Chondrocyte (in vitro differentiated cells): Measurements from ENCODE around the gene FREY1. TPM values are rescaled to one million over a fixed set of nuclear protein-coding genes. Genes with fewer than 3 reads are reported as not detected.

ENCODE experiments used
- DNase-seq: peaks from one replicate; pipeline ENCODE4 v3.0.0; 2021; ENCODE audit warnings: mixed read lengths, low spot score
- H3K27ac Mint-ChIP-seq: one replicate; pipeline ENCODE4 v1.8.0; 2021; ENCODE audit warnings: mild to moderate bottlenecking, moderate library complexity, mixed read lengths; ENCODE audit not compliant: unreplicated experiment
- H3K27me3 Mint-ChIP-seq: 2 replicates; pipeline ENCODE4 v1.8.0; 2021; ENCODE audit warnings: low read depth, mixed read lengths
- H3K36me3 Mint-ChIP-seq: 2 replicates; pipeline ENCODE4 v1.8.0; 2021; ENCODE audit warnings: low read depth, mixed read lengths
- H3K4me1 Mint-ChIP-seq: 2 replicates; pipeline ENCODE4 v1.8.0; 2021; ENCODE audit warnings: low read depth, mild to moderate bottlenecking, mixed read lengths
- H3K4me3 Mint-ChIP-seq: one replicate; pipeline ENCODE4 v1.8.0; 2021; ENCODE audit warnings: mild to moderate bottlenecking, moderate library complexity, mixed read lengths; ENCODE audit not compliant: unreplicated experiment
- H3K9me3 Mint-ChIP-seq: 2 replicates; pipeline ENCODE4 v1.8.0; 2021; ENCODE audit warnings: low read depth, mixed read lengths
- total RNA-seq: library from RNA; stranded (reverse); gene quantifications from 3 replicates; pipeline ENCODE4 v1.2.1, GENCODE V29; 2021
- TF ChIP-seq, protein P1 (sequence below): fragments of 200-600 bp; sonication (generic); IDR thresholded peaks from 2 replicates; pipeline ENCODE4 v1.5.0; 2021; ENCODE audit warnings: antibody characterized with exemption, mild to moderate bottlenecking, moderate library complexity

FREY1 gene
- total RNA-seq, 1 donor from 2014 or later = 0.80 TPM

DNA sequence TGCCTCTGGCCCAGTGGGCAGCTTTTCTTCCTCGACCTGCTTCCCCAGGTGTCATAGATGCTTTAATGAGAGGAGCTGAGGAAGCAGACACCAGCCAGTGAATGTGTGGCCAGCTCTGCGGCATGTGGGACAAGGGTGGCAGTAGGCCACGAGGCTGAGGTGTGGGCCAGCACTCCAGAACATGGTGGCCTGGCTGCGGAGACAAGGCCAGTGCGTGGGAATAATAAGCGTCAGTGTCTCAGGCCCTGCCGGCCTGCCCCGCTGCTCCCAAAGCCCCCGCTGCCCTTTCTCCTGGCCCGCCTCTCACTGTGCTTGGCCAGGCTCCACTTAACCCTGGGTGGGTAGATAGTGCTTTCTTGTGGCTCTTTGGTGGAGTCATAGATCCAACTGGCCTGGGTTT is 19.5 kb downstream of the FREY1 start:
- Mint-ChIP-seq H3K9me3 (no peaks in the 10 kb centered on the region), H3K4me1 (peaks cover 6% of the 10 kb centered on the region), H3K27ac (no peak overlapping the region), H3K36me3 (no peaks in the 10 kb centered on the region), H3K4me3 (no peak overlapping the region), H3K27me3 (peaks cover 13% of the 10 kb centered on the region)
- DNase-seq = no peak
- TF ChIP-seq, protein P1, sequence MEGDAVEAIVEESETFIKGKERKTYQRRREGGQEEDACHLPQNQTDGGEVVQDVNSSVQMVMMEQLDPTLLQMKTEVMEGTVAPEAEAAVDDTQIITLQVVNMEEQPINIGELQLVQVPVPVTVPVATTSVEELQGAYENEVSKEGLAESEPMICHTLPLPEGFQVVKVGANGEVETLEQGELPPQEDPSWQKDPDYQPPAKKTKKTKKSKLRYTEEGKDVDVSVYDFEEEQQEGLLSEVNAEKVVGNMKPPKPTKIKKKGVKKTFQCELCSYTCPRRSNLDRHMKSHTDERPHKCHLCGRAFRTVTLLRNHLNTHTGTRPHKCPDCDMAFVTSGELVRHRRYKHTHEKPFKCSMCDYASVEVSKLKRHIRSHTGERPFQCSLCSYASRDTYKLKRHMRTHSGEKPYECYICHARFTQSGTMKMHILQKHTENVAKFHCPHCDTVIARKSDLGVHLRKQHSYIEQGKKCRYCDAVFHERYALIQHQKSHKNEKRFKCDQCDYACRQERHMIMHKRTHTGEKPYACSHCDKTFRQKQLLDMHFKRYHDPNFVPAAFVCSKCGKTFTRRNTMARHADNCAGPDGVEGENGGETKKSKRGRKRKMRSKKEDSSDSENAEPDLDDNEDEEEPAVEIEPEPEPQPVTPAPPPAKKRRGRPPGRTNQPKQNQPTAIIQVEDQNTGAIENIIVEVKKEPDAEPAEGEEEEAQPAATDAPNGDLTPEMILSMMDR = no peak

DNA sequence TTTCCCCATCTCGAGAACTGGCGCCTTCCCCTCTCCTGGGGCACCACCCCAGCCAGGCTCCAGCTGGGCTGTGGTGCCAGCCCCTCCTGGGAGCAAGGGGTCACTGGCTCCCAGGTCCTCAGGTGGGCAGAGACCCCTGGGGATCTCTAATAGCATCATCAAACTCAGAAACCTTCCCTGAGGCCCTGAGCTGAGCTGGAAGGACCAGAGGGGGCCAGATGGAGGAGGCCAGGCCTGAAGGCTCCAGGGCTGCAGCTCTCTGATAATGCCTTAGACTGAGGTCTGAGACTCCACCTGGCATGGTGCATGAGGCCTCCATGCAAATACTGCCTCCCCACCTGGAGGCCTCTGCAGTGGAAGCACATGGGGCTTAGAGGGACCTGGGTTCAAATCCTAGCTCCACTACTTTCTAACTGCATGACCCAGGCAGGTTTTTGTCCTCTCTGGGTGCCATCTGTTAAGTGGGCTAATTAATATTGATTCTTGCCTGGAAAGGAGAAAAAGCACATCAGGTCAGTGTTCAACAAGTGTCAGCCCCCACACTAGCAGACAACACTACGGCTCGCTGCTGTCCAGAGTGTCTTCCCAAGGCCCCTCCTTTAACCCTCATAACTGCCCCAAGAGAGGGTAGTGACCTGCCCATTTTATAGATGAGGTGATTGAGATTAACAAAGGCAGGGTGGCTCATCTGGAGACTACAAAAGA is 20.1 kb downstream of the FREY1 start:
- no peaks in the 10 kb centered on the region for H3K9me3 Mint-ChIP-seq
- peaks cover 6% of the 10 kb centered on the region for H3K4me1 Mint-ChIP-seq
- H3K4me3 Mint-ChIP-seq = no peak overlapping the region

DNA sequence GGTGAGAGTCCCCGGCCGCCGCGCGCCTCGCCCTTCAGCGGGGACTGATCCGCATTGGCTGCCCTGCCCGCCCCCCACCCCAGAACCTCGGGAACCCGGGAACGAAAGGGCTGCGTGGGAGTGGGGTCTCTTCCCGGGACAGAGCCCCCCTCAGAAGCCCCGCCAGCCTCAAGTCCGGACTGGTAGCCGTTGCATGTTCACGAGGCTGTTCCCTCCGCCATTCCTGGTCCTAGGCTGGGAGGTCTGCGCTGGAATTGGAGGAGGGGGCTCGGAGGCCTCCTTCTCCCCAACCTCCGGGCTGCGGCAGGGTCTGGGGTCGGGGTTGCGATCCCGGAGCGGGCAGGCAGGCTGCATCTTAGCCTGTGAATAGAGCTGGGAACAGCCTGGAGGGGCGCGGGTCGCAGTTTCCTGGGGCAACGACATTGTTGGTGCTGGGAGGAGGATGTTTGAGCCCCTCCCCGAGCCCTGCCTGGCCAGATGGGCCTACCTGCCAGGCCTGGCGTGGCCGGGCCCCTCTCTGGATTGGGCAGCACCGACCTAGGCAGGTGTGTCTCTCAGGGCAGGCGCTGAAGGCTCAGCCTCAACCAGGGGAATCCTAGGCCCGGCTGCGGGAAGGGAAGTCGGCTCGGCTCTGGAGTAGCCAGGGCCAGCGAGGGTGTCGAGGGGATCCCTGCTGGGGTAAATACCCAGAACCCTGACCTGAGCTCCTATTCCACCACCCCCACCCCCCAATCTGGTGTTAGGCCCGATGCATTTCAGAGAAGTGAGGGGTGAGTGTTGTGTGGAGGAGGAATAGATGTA is 20.9 kb downstream of the FREY1 start:
- H3K27ac Mint-ChIP-seq = no peak overlapping the region
- peaks cover 5% of the 10 kb centered on the region for H3K36me3 Mint-ChIP-seq
- H3K9me3 Mint-ChIP-seq = no peaks in the 10 kb centered on the region
- peaks cover 6% of the 10 kb centered on the region for H3K4me1 Mint-ChIP-seq
- peaks cover 7% of the 10 kb centered on the region for H3K27me3 Mint-ChIP-seq
- peak; percentile 89 for DNase-seq
- H3K4me3 Mint-ChIP-seq = peak overlapping the region; percentile 6
- TF ChIP-seq, protein P1 = no peak

More for the DNA sequence above, 20.1 kb downstream of the FREY1 start:
- TF ChIP-seq, protein P1 = no peak
- Mint-ChIP-seq H3K27ac (no peak overlapping the region), H3K27me3 (peaks cover 10% of the 10 kb centered on the region), H3K36me3 (peaks cover 5% of the 10 kb centered on the region)
- peak; percentile 42 for DNase-seq

DNA sequence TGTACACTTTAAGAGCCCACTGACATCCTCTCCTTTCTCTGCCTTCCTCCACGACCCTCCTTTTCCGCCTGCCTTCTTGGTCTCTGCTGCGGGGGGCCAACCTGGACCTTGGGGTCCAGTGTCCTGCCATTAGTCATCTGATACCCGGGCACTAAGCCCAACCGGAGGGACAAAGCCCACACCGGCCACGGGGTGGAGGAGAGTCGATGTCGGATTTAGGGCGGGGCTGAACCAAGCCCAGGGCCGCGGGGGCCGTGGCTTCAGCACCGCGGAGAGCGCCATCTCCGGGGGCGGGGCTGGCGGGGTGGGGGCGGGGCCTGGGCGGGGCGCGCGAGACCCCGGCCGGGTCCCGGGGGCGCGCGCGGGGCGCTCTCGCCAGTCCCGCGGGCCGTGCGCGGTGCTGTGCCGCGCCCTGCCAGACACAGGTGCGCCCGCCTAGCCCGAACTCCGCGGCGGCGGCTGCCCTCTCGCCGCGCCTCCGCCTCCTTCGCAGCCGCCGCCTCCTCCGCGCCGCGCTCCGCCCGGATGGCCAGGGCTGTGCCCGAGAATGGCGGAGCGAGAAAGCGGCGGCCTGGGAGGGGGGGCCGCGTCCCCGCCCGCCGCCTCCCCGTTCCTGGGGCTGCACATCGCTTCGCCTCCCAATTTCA is 21.7 kb downstream of the FREY1 start, which contains the start of gene MAPK8IP1:
Gene MAPK8IP1, plus strand, starts transcription at position 378 of the 647 bp plus-strand sequence. Its CDS starts 170 bp downstream, at position 548.
- H3K4me3 Mint-ChIP-seq = peak within 1 kb of the TSS; percentile 70
- TF ChIP-seq, protein P1 = no peak
- H3K27me3 Mint-ChIP-seq = peaks cover 3% of the 10 kb centered on the region
- H3K4me1 Mint-ChIP-seq = peaks cover 6% of the 10 kb centered on the region
- peaks cover 10% of the 10 kb centered on the region for H3K36me3 Mint-ChIP-seq
- H3K27ac Mint-ChIP-seq = no peak within 1 kb of the TSS
- H3K9me3 Mint-ChIP-seq = no peaks in the 10 kb centered on the region
- peak; percentile 77 for DNase-seq
